GM23338 (cell line): ENCODE measurements around the gene ATP4B.

Experiments
- CREB1 ChIP-seq: fragments of 250-450 bp; sonication (Bioruptor Pico); IDR thresholded peaks from 2 replicates; pipeline ENCODE4 v1.5.0; 2020; ENCODE audit warnings: low read depth, mild to moderate bottlenecking, moderate library complexity
- EZH2 ChIP-seq: fragments of 200-600 bp; sonication (generic); IDR thresholded peaks from one replicate; pipeline ENCODE4 v1.8.0; 2017; ENCODE audit warnings: antibody characterized with exemption, mild to moderate bottlenecking, low read depth; ENCODE audit not compliant: unreplicated experiment
- EZH2phosphoT487 ChIP-seq: fragments of 200-600 bp; sonication (generic); IDR thresholded peaks from one replicate; pipeline ENCODE4 v1.8.1; 2018; ENCODE audit warnings: antibody characterized with exemption; ENCODE audit not compliant: unreplicated experiment
- JUNB ChIP-seq: IDR thresholded peaks from one replicate; pipeline ENCODE4 v1.6.1; 2016; ENCODE audit warnings: antibody characterized with exemption; ENCODE audit not compliant: unreplicated experiment
- POLR2AphosphoS5 ChIP-seq: IDR thresholded peaks from 2 replicates; pipeline ENCODE4 v1.6.1; 2016; ENCODE audit warnings: antibody characterized with exemption, low read depth
- STAT1 ChIP-seq: IDR thresholded peaks from one replicate; pipeline ENCODE4 v1.6.1; 2016; ENCODE audit warnings: antibody characterized with exemption; ENCODE audit not compliant: unreplicated experiment
- ZNF114 ChIP-seq: fragments of 250-450 bp; sonication (Bioruptor Pico); IDR thresholded peaks from 2 replicates; pipeline ENCODE4 v1.5.0; 2020; ENCODE audit warnings: mild to moderate bottlenecking, moderate library complexity
- ZNF331 ChIP-seq: fragments of 250-450 bp; sonication (Bioruptor Pico); IDR thresholded peaks from 2 replicates; pipeline ENCODE4 v1.5.0; 2020; ENCODE audit warnings: low read depth, mild to moderate bottlenecking, moderate library complexity
- TF ChIP-seq, protein P1 (sequence below), 2 experiments: fragments of 200-600 bp in 1 of 2; sonication (generic) in 1 of 2; conservative IDR thresholded peaks; 2 replicates each; pipeline versions ENCODE4 v1.5.1 to v1.6.1; 2016 to 2017; ENCODE audit warnings: antibody characterized with exemption in 2 of 2, low read depth in 2 of 2, mild to moderate bottlenecking in 2 of 2, moderate library complexity in 1 of 2
- TF ChIP-seq, protein P2 (sequence below): IDR thresholded peaks from one replicate; pipeline ENCODE4 v1.6.1; 2018; ENCODE audit warnings: antibody characterized with exemption; ENCODE audit not compliant: unreplicated experiment
- TF ChIP-seq, protein P3 (sequence below): IDR thresholded peaks from 2 replicates; pipeline ENCODE4 v1.6.1; 2016; ENCODE audit warnings: antibody characterized with exemption

DNA sequence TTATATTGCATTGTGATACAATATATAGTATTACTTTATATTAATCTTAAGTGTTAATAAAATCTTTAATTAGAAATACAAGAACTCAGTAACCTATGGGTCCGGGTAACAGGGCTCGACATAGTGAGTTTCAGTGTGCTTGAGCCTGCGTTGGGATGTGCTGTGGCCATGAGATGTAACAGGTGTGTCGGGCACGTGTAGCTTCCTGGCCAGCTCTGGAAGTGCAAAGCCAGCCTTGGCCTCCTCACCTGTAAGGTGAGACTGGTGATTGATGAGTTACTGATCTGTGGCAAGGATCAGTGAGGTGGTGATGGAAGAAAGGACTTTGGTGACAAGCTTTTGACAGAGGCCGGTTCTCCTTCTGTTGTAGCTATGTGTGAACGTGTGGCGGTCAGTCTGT lies 19.2 kb downstream of the ATP4B start:
- TF ChIP-seq ZNF114, result no peak
- no peak for TF ChIP-seq EZH2
- TF ChIP-seq, protein P1, sequence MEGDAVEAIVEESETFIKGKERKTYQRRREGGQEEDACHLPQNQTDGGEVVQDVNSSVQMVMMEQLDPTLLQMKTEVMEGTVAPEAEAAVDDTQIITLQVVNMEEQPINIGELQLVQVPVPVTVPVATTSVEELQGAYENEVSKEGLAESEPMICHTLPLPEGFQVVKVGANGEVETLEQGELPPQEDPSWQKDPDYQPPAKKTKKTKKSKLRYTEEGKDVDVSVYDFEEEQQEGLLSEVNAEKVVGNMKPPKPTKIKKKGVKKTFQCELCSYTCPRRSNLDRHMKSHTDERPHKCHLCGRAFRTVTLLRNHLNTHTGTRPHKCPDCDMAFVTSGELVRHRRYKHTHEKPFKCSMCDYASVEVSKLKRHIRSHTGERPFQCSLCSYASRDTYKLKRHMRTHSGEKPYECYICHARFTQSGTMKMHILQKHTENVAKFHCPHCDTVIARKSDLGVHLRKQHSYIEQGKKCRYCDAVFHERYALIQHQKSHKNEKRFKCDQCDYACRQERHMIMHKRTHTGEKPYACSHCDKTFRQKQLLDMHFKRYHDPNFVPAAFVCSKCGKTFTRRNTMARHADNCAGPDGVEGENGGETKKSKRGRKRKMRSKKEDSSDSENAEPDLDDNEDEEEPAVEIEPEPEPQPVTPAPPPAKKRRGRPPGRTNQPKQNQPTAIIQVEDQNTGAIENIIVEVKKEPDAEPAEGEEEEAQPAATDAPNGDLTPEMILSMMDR (conservative IDR thresholded peaks at IDR 0.05; ENCODE audit: low read depth in 2 of 2), result no peak
- TF ChIP-seq POLR2AphosphoS5, result no peak
- TF ChIP-seq JUNB, result no peak
- TF ChIP-seq EZH2phosphoT487, result no peak
- TF ChIP-seq, protein P2, sequence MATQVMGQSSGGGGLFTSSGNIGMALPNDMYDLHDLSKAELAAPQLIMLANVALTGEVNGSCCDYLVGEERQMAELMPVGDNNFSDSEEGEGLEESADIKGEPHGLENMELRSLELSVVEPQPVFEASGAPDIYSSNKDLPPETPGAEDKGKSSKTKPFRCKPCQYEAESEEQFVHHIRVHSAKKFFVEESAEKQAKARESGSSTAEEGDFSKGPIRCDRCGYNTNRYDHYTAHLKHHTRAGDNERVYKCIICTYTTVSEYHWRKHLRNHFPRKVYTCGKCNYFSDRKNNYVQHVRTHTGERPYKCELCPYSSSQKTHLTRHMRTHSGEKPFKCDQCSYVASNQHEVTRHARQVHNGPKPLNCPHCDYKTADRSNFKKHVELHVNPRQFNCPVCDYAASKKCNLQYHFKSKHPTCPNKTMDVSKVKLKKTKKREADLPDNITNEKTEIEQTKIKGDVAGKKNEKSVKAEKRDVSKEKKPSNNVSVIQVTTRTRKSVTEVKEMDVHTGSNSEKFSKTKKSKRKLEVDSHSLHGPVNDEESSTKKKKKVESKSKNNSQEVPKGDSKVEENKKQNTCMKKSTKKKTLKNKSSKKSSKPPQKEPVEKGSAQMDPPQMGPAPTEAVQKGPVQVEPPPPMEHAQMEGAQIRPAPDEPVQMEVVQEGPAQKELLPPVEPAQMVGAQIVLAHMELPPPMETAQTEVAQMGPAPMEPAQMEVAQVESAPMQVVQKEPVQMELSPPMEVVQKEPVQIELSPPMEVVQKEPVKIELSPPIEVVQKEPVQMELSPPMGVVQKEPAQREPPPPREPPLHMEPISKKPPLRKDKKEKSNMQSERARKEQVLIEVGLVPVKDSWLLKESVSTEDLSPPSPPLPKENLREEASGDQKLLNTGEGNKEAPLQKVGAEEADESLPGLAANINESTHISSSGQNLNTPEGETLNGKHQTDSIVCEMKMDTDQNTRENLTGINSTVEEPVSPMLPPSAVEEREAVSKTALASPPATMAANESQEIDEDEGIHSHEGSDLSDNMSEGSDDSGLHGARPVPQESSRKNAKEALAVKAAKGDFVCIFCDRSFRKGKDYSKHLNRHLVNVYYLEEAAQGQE, result no peak
- no peak for TF ChIP-seq ZNF331 (CRISPR knock-in tag)
- TF ChIP-seq CREB1, result no peak
- no peak for TF ChIP-seq STAT1
- TF ChIP-seq, protein P3, sequence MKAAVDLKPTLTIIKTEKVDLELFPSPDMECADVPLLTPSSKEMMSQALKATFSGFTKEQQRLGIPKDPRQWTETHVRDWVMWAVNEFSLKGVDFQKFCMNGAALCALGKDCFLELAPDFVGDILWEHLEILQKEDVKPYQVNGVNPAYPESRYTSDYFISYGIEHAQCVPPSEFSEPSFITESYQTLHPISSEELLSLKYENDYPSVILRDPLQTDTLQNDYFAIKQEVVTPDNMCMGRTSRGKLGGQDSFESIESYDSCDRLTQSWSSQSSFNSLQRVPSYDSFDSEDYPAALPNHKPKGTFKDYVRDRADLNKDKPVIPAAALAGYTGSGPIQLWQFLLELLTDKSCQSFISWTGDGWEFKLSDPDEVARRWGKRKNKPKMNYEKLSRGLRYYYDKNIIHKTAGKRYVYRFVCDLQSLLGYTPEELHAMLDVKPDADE, result no peak
